H9 (cell line): ENCODE data around the gene TPX2. TPM values are rescaled to one million over a fixed set of nuclear protein-coding genes. Genes with fewer than 3 reads are reported as not detected.

ENCODE experiments used
- DNase-seq: peaks from one replicate; pipeline ENCODE4 v3.0.0-alpha.2; 2017
- H2AFZ ChIP-seq: one replicate; pipeline ENCODE4 v1.6.1; 2013; ENCODE audit warnings: mild to moderate bottlenecking, low read length, control low read depth, moderate library complexity
- H2AK5ac ChIP-seq: 2 replicates; pipeline ENCODE4 v1.6.1; 2013; ENCODE audit warnings: low read length, control low read depth, mixed read lengths; ENCODE audit not compliant: insufficient read length
- H2BK120ac ChIP-seq: one replicate; pipeline ENCODE4 v1.6.1; 2013; ENCODE audit warnings: low read depth, mild to moderate bottlenecking, low read length, control low read depth, inconsistent platforms; ENCODE audit not compliant: poor library complexity, severe bottlenecking
- H2BK12ac ChIP-seq: 2 replicates; pipeline ENCODE4 v1.6.1; 2013; ENCODE audit warnings: low read length, control low read depth, mixed read lengths, low read depth; ENCODE audit not compliant: insufficient read length
- H2BK15ac ChIP-seq: 2 replicates; pipeline ENCODE4 v1.6.1; 2013; ENCODE audit warnings: low read depth, low read length, control low read depth
- H2BK20ac ChIP-seq: one replicate; pipeline ENCODE4 v1.6.1; 2013; ENCODE audit warnings: low read depth, mild to moderate bottlenecking, low read length, control low read depth, inconsistent platforms; ENCODE audit not compliant: poor library complexity, severe bottlenecking
- H2BK5ac ChIP-seq: 2 replicates; pipeline ENCODE4 v1.6.1; 2013; ENCODE audit warnings: low read length, control low read depth, mixed read lengths; ENCODE audit not compliant: insufficient read length
- H3K14ac ChIP-seq: 2 replicates; pipeline ENCODE4 v1.6.1; 2013; ENCODE audit warnings: low read length, control low read depth; ENCODE audit not compliant: insufficient read depth
- H3K18ac ChIP-seq: 2 replicates; pipeline ENCODE4 v1.6.1; 2013; ENCODE audit warnings: low read depth, mild to moderate bottlenecking, mixed read lengths, low read length, control low read depth; ENCODE audit not compliant: insufficient read length
- H3K23ac ChIP-seq: 2 replicates; pipeline ENCODE4 v1.6.1; 2013; ENCODE audit warnings: low read length, control low read depth, mixed read lengths, low read depth; ENCODE audit not compliant: insufficient read length
- H3K23me2 ChIP-seq: 2 replicates; pipeline ENCODE4 v1.6.1; 2013; ENCODE audit warnings: low read depth, mild to moderate bottlenecking, mixed read lengths, low read length, control low read depth; ENCODE audit not compliant: insufficient read length, poor library complexity, severe bottlenecking
- H3K27ac ChIP-seq: 2 replicates; pipeline ENCODE4 v1.5.1; 2013; ENCODE audit warnings: low read length, control low read depth, mixed read lengths, low read depth; ENCODE audit not compliant: insufficient read length
- H3K27me3 ChIP-seq: 2 replicates; pipeline ENCODE4 v1.6.1; 2013; ENCODE audit warnings: low read length, control low read depth, inconsistent platforms; ENCODE audit not compliant: insufficient read depth
- H3K4ac ChIP-seq: 2 replicates; pipeline ENCODE4 v1.6.1; 2013; ENCODE audit warnings: low read depth, mild to moderate bottlenecking, control low read depth, inconsistent platforms, low read length, moderate library complexity
- H3K4me1 ChIP-seq: 2 replicates; pipeline ENCODE4 v1.6.1; 2013; ENCODE audit warnings: low read length, control low read depth, inconsistent platforms; ENCODE audit not compliant: insufficient read depth
- H3K4me2 ChIP-seq: 2 replicates; pipeline ENCODE4 v1.6.1; 2013; ENCODE audit warnings: low read length, control low read depth, mixed read lengths; ENCODE audit not compliant: insufficient read length, insufficient read depth
- H3K56ac ChIP-seq: 2 replicates; pipeline ENCODE4 v1.6.1; 2013; ENCODE audit warnings: low read depth, mild to moderate bottlenecking, mixed read lengths, low read length, control low read depth; ENCODE audit not compliant: insufficient read length
- H3K79me1 ChIP-seq: 2 replicates; pipeline ENCODE4 v1.6.1; 2013; ENCODE audit warnings: low read depth, mild to moderate bottlenecking, moderate library complexity, low read length, control low read depth, inconsistent platforms; ENCODE audit not compliant: insufficient read depth, poor library complexity, severe bottlenecking
- H3K79me2 ChIP-seq: 2 replicates; pipeline ENCODE4 v1.6.1; 2013; ENCODE audit warnings: low read length, control low read depth, inconsistent platforms; ENCODE audit not compliant: insufficient read depth
- H3K9ac ChIP-seq: 2 replicates; pipeline ENCODE4 v1.6.1; 2013; ENCODE audit warnings: low read length, control low read depth, mixed read lengths; ENCODE audit not compliant: insufficient read length; ENCODE audit errors: extremely low read depth
- H3K9me3 ChIP-seq: one replicate; pipeline ENCODE4 v1.6.1; 2013; ENCODE audit warnings: low read depth, low read length, inconsistent platforms; ENCODE audit not compliant: control insufficient read depth
- H3T11ph ChIP-seq: one replicate; pipeline ENCODE4 v1.6.1; 2013; ENCODE audit warnings: mild to moderate bottlenecking, low read length, control low read depth, inconsistent platforms
- H4K20me1 ChIP-seq: one replicate; pipeline ENCODE4 v1.6.1; 2013; ENCODE audit not compliant: control insufficient read depth, insufficient read length, insufficient read depth
- H4K5ac ChIP-seq: 2 replicates; pipeline ENCODE4 v1.6.1; 2013; ENCODE audit warnings: low read depth, mild to moderate bottlenecking, mixed read lengths, low read length, control low read depth; ENCODE audit not compliant: insufficient read length
- H4K8ac ChIP-seq: replicated peaks from 2 replicates; pipeline ENCODE4 v1.6.1; 2013; ENCODE audit warnings: low read length, control low read depth, mixed read lengths, low read depth; ENCODE audit not compliant: insufficient read length
- H4K91ac ChIP-seq: 2 replicates; pipeline ENCODE4 v1.6.1; 2013; ENCODE audit warnings: low read depth, mild to moderate bottlenecking, moderate library complexity, mixed read lengths, low read length, control low read depth; ENCODE audit not compliant: insufficient read length
- H3K27ac Mint-ChIP-seq, 3 experiments: 2 replicates in 2 of 3; 3 replicates in 1 of 3; pipeline ENCODE4 v1.8.0; 2020 to 2021; ENCODE audit warnings: mixed read lengths in 3 of 3, mild to moderate bottlenecking in 1 of 3, moderate library complexity in 1 of 3
- H3K27me3 Mint-ChIP-seq: 2 replicates; pipeline ENCODE4 v1.8.0; 2021; ENCODE audit warnings: low read depth, mild to moderate bottlenecking, moderate library complexity, mixed read lengths
- H3K36me3 Mint-ChIP-seq, 3 experiments: 2 replicates in 2 of 3; 3 replicates in 1 of 3; pipeline ENCODE4 v1.8.0; 2020 to 2021; ENCODE audit warnings: low read depth in 3 of 3, mixed read lengths in 3 of 3; ENCODE audit not compliant: insufficient read depth in 1 of 3
- H3K4me1 Mint-ChIP-seq, 2 experiments: 2 replicates each; pipeline ENCODE4 v1.8.0; 2020; ENCODE audit warnings: mixed read lengths in 2 of 2
- H3K4me3 Mint-ChIP-seq, 2 experiments: 2 replicates in 1 of 2; 3 replicates in 1 of 2; pipeline ENCODE4 v1.8.0; 2020 to 2021; ENCODE audit warnings: mild to moderate bottlenecking in 2 of 2, mixed read lengths in 2 of 2, moderate library complexity in 1 of 2
- H3K9me3 Mint-ChIP-seq, 2 experiments: 2 replicates in 1 of 2; 3 replicates in 1 of 2; pipeline ENCODE4 v1.8.0; 2020; ENCODE audit warnings: mild to moderate bottlenecking in 2 of 2, mixed read lengths in 2 of 2, moderate library complexity in 1 of 2
- CTCF ChIP-seq: fragments of 200-600 bp; sonication (generic); conservative IDR thresholded peaks from 3 replicates; pipeline ENCODE4 v1.8.0; 2021; ENCODE audit warnings: antibody characterized with exemption, mild to moderate bottlenecking
- WGBS: extraction: QIAGEN DNeasy Blood & Tissue Kit; methylation state at CpG from one replicate; pipeline ENCODE4 v1.1.7; 2013; ENCODE audit warnings: missing lambda C conversion rate, low lambda C conversion rate, mixed read lengths; ENCODE audit not compliant: insufficient read length; ENCODE audit errors: extremely low coverage; 5-methylcytosine and 5-hydroxymethylcytosine counted together
- total RNA-seq: library from RNA; stranded (reverse); gene quantifications from 2 replicates; pipeline ENCODE4 v1.2.1, GENCODE V29; 2021

TPX2 gene
- total RNA-seq, 1 experiment from 2014 or later = 161 TPM

- Histone ChIP-seq H3K4me2 (no peak overlapping the region), H2AFZ (no peak overlapping the region), H3K4ac (no peak overlapping the region), H3K27me3 (no peaks in the 10 kb centered on the region), H4K91ac (no peak overlapping the region), H3K27ac (no peak overlapping the region), H2BK120ac (no peak overlapping the region), H2AK5ac (no peak overlapping the region), H3T11ph (no peak overlapping the region), H4K8ac (no peak overlapping the region), H3K79me2 (no peaks in the 10 kb centered on the region), H3K23ac (no peak overlapping the region), H3K4me1 (0 out of 2 replicates have a peak, but pooled peaks cover 9% of the 10 kb centered on the region), H2BK5ac (no peak overlapping the region), H3K23me2 (peaks cover 3% of the 10 kb centered on the region), H3K9ac (no peak overlapping the region), H3K56ac (no peak overlapping the region), H3K79me1 (peaks cover 4% of the 10 kb centered on the region), H2BK15ac (no peak overlapping the region), H3K18ac (no peak overlapping the region), H4K5ac (no peak overlapping the region), H2BK12ac (no peak overlapping the region), H4K20me1 (no peaks in the 10 kb centered on the region), H3K9me3 (no peaks in the 10 kb centered on the region), H2BK20ac (no peak overlapping the region), H3K14ac (no peak overlapping the region)
- H3K4me3 Mint-ChIP-seq = no peak overlapping the region
- no peak for DNase-seq
- no peaks in the 10 kb centered on the region for H3K27me3 Mint-ChIP-seq
- no CpG with 5 or more reads among the region's 3 CpGs for WGBS
- peak overlapping the region in 1 of 3 experiments; percentile 8; a peak in 1 of 7 replicates for H3K27ac Mint-ChIP-seq
- H3K4me1 Mint-ChIP-seq = peaks cover 46 to 54% of the 10 kb centered on the region in 2 experiments
- no peak for TF ChIP-seq CTCF
- peaks cover 2 to 46% (median 25%) of the 10 kb centered on the region in 3 experiments; a peak in 6 of 7 replicates for H3K36me3 Mint-ChIP-seq
- no peaks in the 10 kb centered on the region for H3K9me3 Mint-ChIP-seq
These were observed 48.9 kb upstream of the TPX2 start for GRCh38 chr20:31690124-31690666.
